ENCODE results near the gene TARS2. TPM values are rescaled to one million over a fixed set of nuclear protein-coding genes. Genes with fewer than 3 reads are reported as not detected.

The TARS2 gene
- total and polyA plus RNA-seq, 2 of the 13 experiments (the other 11 are each of a cell fraction or from before 2014, with no cell fraction given), result 21.3 to 22.8 TPM

DNA sequence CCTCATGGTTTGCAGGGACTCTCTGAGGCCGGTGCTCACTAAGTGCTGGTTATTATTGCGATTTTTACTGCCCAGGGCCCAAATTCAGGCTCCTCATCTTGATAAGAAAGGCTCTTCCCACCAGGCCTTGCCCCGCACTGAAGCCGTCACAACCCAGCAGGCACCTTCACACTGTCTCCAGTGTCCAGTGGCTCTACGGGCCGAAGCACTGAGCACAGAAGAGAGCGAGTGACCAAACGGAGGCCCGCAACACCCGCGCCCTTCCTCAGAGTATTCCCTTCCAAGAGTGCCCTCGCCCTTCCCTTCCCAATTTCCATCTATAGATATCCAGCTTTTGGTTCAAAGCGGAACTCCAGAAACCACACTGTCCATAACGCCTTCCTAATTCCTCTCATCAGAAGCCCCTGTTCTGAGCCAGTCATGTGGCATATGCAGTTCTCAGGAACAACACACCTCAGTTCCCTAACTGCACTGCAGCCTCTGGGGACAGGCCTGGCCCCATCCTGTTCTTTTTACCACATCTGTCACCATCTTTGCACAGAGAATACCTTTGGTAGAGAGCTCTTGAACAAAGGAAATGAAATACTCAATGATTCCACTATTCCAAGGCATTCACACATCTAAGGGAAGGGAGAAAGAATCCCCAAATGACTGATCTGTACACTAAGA, 43.4 kb downstream of the TARS2 start (continued):
- TF ChIP-seq SMARCC2 (IDR thresholded peaks at IDR 0.05), result no peak

GRCh38 chr1:150532860-150533259, 45.6 kb downstream of the TARS2 start:
- Histone ChIP-seq H3K79me2 (ENCODE audit: insufficient read depth, low read length) (no peaks in the 10 kb centered on the region), H2AFZ (ENCODE audit: low read length) (peak overlapping the region; percentile 16), H3K4me2 (ENCODE audit: low read depth, low read length) (peak overlapping the region; percentile 91), H3K27me3 (ENCODE audit: control insufficient read depth in 1 of 2, insufficient read depth in 2 of 2, low read length in 2 of 2) (no peaks in the 10 kb centered on the region), H4K20me1 (ENCODE audit: insufficient read depth, low read length) (no peaks in the 10 kb centered on the region), H3K36me3 (replicated peaks in 1 of 2; ENCODE audit: control insufficient read depth in 1 of 2, insufficient read depth in 2 of 2, low read length in 2 of 2) (no peaks in the 10 kb centered on the region), H3K4me1 (ENCODE audit: insufficient read depth, low read length) (peaks cover 91% of the 10 kb centered on the region), H3K9ac (ENCODE audit: insufficient read depth, low read depth, low read length) (peak overlapping the region; percentile 63), H3K27ac (ENCODE audit: extremely low read length, insufficient read depth, low read length) (peak overlapping the region; percentile 87), H3K4me3 (replicated peaks in 1 of 3; ENCODE audit: insufficient read depth in 1 of 3, low read depth in 2 of 3, low read length in 3 of 3) (peak overlapping the region; percentile 32 to 60 (median 42)), H3K9me3 (ENCODE audit: low read length) (no peaks in the 10 kb centered on the region)
- WGBS (ENCODE audit: low lambda C conversion rate), result 16% methylated on average over 5 of the region's 5 CpGs
- in situ Hi-C loops (cut with HindIII; ENCODE audit: extremely low pct_ligation_motif_present, low pct_unique_long_range_greater_than_20kb) (loop anchor here (5.0 to 10.0 kb wide), 2 partner anchors 46 to 278 kb away; partner anchors contain the start of genes CA14 and TARS2), intact Hi-C loops (cut with micrococcal nuclease; ENCODE audit: unreplicated experiment) (loop anchor here (1.0 kb wide), 4 partner anchors 18 to 69 kb away; partner anchors contain the start of genes FALEC and TARS2)
- BruUV-seq (replicated peaks), result TSS peak; percentile 85
- FAIRE-seq (no peak), DNase-seq (ENCODE audit: low spot score) (no peak), ATAC-seq (peak; percentile 18)
- CTCF ChIA-PET (ENCODE audit: low intra/inter-chr PET ratio, low total read pairs), result interaction anchor here (2.5 kb wide), 1 partner anchor 69 kb away, joined by 18 read pairs; no protein-coding TSS in a partner anchor
- POLR2A ChIA-PET, result interaction anchor here (1.0 to 4.6 kb wide), 20 partner anchors 11 to 474 kb away, joined by 3 to 78 read pairs (median 5); partner anchors contain the start of genes ADAMTSL4, ENSA, FALEC and MCL1
- 0 out of 2 replicates have a peak, but pooled peaks have one; percentile 0 for TF ChIP-seq KLF6 (CRISPR knock-in tag; IDR thresholded peaks at IDR 0.05)
- TF ChIP-seq ATF4 (CRISPR knock-in tag; IDR thresholded peaks at IDR 0.05), result 0 out of 4 replicates have a peak, but pooled peaks of 1 of the 2 experiments have one; percentile 18
- TF ChIP-seq, protein P1, sequence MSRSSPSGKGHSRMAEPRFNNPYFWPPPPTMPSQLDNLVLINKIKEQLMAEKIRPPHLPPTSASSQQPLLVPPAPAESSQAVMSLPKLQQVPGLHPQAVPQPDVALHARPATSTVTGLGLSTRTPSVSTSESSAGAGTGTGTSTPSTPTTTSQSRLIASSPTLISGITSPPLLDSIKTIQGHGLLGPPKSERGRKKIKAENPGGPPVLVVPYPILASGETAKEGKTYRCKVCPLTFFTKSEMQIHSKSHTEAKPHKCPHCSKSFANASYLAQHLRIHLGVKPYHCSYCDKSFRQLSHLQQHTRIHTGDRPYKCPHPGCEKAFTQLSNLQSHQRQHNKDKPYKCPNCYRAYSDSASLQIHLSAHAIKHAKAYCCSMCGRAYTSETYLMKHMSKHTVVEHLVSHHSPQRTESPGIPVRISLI (CRISPR knock-in tag; IDR thresholded peaks at IDR 0.05; ENCODE audit: borderline replicate concordance), result peak; percentile 55; the same call in 1 of the 2 replicates
- peak; percentile 68; the same call in 1 of the 2 replicates for TF ChIP-seq ZNF768 (CRISPR knock-in tag; IDR thresholded peaks at IDR 0.05)
- TF ChIP-seq, protein P2, sequence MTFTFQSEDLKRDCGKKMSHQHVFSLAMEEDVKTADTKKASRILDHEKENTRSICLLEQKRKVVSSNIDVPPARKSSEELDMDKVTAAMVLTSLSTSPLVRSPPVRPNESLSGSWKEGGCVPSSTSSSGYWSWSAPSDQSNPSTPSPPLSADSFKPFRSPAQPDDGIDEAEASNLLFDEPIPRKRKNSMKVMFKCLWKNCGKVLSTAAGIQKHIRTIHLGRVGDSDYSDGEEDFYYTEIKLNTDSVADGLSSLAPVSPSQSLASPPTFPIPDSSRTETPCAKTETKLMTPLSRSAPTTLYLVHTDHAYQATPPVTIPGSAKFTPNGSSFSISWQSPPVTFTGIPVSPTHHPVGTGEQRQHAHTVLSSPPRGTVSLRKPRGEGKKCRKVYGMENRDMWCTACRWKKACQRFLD (CRISPR knock-in tag; IDR thresholded peaks at IDR 0.05; ENCODE audit: borderline replicate concordance), result no peak
- TF ChIP-seq RFX5 (IDR thresholded peaks at IDR 0.05; ENCODE audit: low read depth, low read length), result no peak
- 0 out of 2 replicates have a peak, but pooled peaks have one; percentile 5 for TF ChIP-seq ZNF737 (CRISPR knock-in tag; IDR thresholded peaks at IDR 0.05; ENCODE audit: borderline replicate concordance)
- peak; percentile 26; the same call in 1 of the 2 replicates for TF ChIP-seq ZNF572 (CRISPR knock-in tag; IDR thresholded peaks at IDR 0.05)
- 0 out of 2 replicates have a peak, but pooled peaks have one; percentile 53 for TF ChIP-seq ZNF224 (CRISPR knock-in tag; IDR thresholded peaks at IDR 0.05)
- TF ChIP-seq ZNF878 (CRISPR knock-in tag; IDR thresholded peaks at IDR 0.05), result 0 out of 2 replicates have a peak, but pooled peaks have one; percentile 34
- TF ChIP-seq ARID4A (CRISPR knock-in tag; IDR thresholded peaks at IDR 0.05; ENCODE audit: borderline replicate concordance), result peak; percentile 11; the same call in 1 of the 2 replicates
- TF ChIP-seq ZNF780A (CRISPR knock-in tag; IDR thresholded peaks at IDR 0.05), result no peak
